ENCODE data around the gene EPB41L4B.

The EPB41L4B gene

DNA sequence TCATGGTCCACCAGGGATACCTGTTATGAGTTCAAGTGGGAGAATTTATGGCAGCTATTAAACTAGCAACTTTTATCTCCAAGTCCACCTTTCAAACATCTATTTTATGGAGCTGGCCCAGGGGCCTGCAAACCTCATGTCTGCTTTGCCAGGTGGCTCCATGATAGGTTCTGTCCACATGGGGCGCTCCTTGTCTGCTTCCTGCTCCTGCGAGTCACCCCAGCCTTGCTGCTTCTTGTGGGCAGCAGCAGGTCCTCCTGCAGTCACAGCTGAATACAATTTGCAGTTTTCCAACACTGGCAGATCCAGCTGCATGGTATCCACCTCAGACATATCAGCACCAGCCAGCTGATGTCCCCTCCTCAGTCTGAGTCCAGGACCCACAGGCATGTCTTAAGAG, 114.2 kb downstream of the EPB41L4B start:
- H3K4me3 ChIP-seq (ENCODE audit: low read depth, low read length), result no peak overlapping the region
- TF ChIP-seq, protein P1, sequence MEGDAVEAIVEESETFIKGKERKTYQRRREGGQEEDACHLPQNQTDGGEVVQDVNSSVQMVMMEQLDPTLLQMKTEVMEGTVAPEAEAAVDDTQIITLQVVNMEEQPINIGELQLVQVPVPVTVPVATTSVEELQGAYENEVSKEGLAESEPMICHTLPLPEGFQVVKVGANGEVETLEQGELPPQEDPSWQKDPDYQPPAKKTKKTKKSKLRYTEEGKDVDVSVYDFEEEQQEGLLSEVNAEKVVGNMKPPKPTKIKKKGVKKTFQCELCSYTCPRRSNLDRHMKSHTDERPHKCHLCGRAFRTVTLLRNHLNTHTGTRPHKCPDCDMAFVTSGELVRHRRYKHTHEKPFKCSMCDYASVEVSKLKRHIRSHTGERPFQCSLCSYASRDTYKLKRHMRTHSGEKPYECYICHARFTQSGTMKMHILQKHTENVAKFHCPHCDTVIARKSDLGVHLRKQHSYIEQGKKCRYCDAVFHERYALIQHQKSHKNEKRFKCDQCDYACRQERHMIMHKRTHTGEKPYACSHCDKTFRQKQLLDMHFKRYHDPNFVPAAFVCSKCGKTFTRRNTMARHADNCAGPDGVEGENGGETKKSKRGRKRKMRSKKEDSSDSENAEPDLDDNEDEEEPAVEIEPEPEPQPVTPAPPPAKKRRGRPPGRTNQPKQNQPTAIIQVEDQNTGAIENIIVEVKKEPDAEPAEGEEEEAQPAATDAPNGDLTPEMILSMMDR (IDR thresholded peaks at IDR 0.05; ENCODE audit: control insufficient read depth, extremely low read depth, insufficient read depth), result no peak
- DNase-seq (ENCODE audit: low read depth), result no peak

- TF ChIP-seq, protein P1 (IDR thresholded peaks at IDR 0.05; ENCODE audit: control insufficient read depth, extremely low read depth, insufficient read depth), result no peak
- H3K4me3 ChIP-seq (ENCODE audit: low read depth, low read length), result no peak overlapping the region
- no peak for DNase-seq (ENCODE audit: low read depth)
Measured at GRCh38 chr9:109205526-109205925, 115.3 kb downstream of the EPB41L4B start.

- DNase-seq (ENCODE audit: low read depth), result no peak
- TF ChIP-seq, protein P1 (IDR thresholded peaks at IDR 0.05; ENCODE audit: control insufficient read depth, extremely low read depth, insufficient read depth), result no peak
- no peak overlapping the region for H3K4me3 ChIP-seq (ENCODE audit: low read depth, low read length)
Measured at GRCh38 chr9:109203761-109204360, 117.0 kb downstream of the EPB41L4B start.

- H3K4me3 ChIP-seq (ENCODE audit: low read depth, low read length), result no peak overlapping the region
- TF ChIP-seq, protein P1 (IDR thresholded peaks at IDR 0.05; ENCODE audit: control insufficient read depth, extremely low read depth, insufficient read depth), result no peak
- DNase-seq (ENCODE audit: low read depth), result no peak
Measured at GRCh38 chr9:109199676-109200075, 121.2 kb downstream of the EPB41L4B start.

DNA sequence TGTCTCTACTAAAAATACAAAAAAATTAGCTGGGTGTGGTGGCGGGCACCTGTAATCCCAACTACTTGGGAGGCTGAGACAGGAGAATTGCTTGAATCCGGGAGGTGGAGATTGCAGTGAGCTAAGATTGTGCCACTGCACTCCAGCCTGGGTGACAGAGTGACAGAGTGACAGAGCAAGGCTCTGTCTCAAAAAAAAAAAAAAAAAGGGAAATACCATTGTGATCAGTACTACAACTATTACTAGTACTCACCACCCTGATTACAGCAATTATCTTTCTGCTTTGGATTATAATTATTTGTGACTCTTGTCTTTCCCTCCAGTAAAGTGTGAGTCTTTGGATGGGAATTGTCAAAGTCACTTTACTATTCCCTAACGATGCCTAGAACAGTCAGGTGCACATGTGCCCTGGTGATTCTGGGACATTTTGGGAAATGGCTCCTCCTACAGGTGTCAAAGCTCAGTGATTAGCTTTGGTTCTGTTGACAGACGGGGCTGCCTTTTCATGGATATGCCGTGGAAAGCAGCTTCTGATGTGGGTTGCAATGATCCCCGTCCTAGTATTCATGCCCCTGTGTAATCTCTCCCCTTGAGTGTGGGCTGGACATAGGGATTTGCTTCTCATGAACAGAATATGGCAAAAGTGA, 122.0 kb downstream of the EPB41L4B start:
- no peak overlapping the region for H3K4me3 ChIP-seq (ENCODE audit: low read depth, low read length)
- DNase-seq (ENCODE audit: low read depth), result no peak
- TF ChIP-seq, protein P1 (IDR thresholded peaks at IDR 0.05; ENCODE audit: control insufficient read depth, extremely low read depth, insufficient read depth), result peak; percentile 49

GRCh38 chr9:109193974-109194556, 126.8 kb downstream of the EPB41L4B start:
- TF ChIP-seq, protein P1 (IDR thresholded peaks at IDR 0.05; ENCODE audit: control insufficient read depth, extremely low read depth, insufficient read depth), result no peak
- DNase-seq (ENCODE audit: low read depth), result no peak
- no peak overlapping the region for H3K4me3 ChIP-seq (ENCODE audit: low read depth, low read length)
